Lower lobe of right lung (tissue), 2 donors: Measurements from ENCODE around the gene NET1. TPM values are rescaled to one million over a fixed set of nuclear protein-coding genes. Genes with fewer than 3 reads are reported as not detected.

Source experiments
- ATAC-seq, 2 donors: fragments of 200-7000 bp; cut with Tn5 transposase; one replicate each; pipeline ENCODE4 v1.9.1; 2020 to 2022; ENCODE audit warnings: mild to moderate bottlenecking in 2 of 2, moderate library complexity in 2 of 2
- DNase-seq: peaks from one replicate; pipeline ENCODE4 v3.0.0-alpha.2; 2020
- H3K27ac ChIP-seq: fragments of 200-600 bp; one replicate; pipeline ENCODE4 v1.8.0; 2022
- H3K27me3 ChIP-seq: fragments of 200-600 bp; one replicate; pipeline ENCODE4 v1.8.0; 2022; ENCODE audit warnings: low read depth
- H3K36me3 ChIP-seq: fragments of 200-600 bp; one replicate; pipeline ENCODE4 v1.8.0; 2022; ENCODE audit warnings: mild to moderate bottlenecking
- H3K4me1 ChIP-seq: fragments of 200-600 bp; one replicate; pipeline ENCODE4 v1.8.0; 2022
- H3K4me3 ChIP-seq: fragments of 200-600 bp; one replicate; pipeline ENCODE4 v1.8.0; 2022; ENCODE audit warnings: mild to moderate bottlenecking
- H3K9me3 ChIP-seq: fragments of 200-600 bp; one replicate; pipeline ENCODE4 v1.8.0; 2022
- CTCF ChIP-seq: fragments of 200-600 bp; IDR thresholded peaks from one replicate; pipeline ENCODE4 v1.8.0; 2022; ENCODE audit warnings: antibody characterized with exemption, mild to moderate bottlenecking
- intact Hi-C: fragments of 100-400 bp; cut with DNase I; formaldehyde crosslinking; loops from one replicate; pipeline ENCODE4 v1.11.0; 2022
- total RNA-seq: library from RNA; stranded (reverse); fragmentation: NEBNext Ultra II Directional; extraction: Animal tissue kit (Norgen Biotek cat#: 25700); gene quantifications from one replicate; pipeline ENCODE4 v1.2.1, GENCODE V29; 2021
- donor health status: DM: no; HTN: yes; CAD: no; lungs with severe emphysema.

The NET1 gene
- total RNA-seq, 1 donor from 2014 or later, result 46.7 TPM

- no peak for ATAC-seq
- no peaks in the 10 kb centered on the region for H3K36me3 ChIP-seq
- peaks cover 15% of the 10 kb centered on the region for H3K4me1 ChIP-seq
- no peak for TF ChIP-seq CTCF
- H3K27ac ChIP-seq, result no peak overlapping the region
- no peak overlapping the region for H3K4me3 ChIP-seq
- no peaks in the 10 kb centered on the region for H3K9me3 ChIP-seq
- intact Hi-C loops, result loop anchor here (10.0 kb wide), 1 partner anchor 180 kb away; no protein-coding TSS in a partner anchor
- H3K27me3 ChIP-seq, result no peaks in the 10 kb centered on the region
- no peak for DNase-seq
These were observed 32.6 kb downstream of the NET1 start for GRCh38 chr10:5445006-5445405.

GRCh38 chr10:5446390-5446926 lies 34.1 kb downstream of the NET1 start:
- DNase-seq, result peak; percentile 96

GRCh38 chr10:5447056-5447455 lies 34.7 kb downstream of the NET1 start:
- ATAC-seq (peak in 1 of 2 donors; percentile 11), DNase-seq (no peak)
- H3K36me3 ChIP-seq, result peaks cover 6% of the 10 kb centered on the region
- intact Hi-C loops, result loop anchor here (10.0 kb wide), 1 partner anchor 178 kb away; no protein-coding TSS in a partner anchor
- peak overlapping the region; percentile 74 for H3K27ac ChIP-seq
- TF ChIP-seq CTCF, result no peak
- peaks cover 15% of the 10 kb centered on the region for H3K4me1 ChIP-seq
- H3K9me3 ChIP-seq, result no peaks in the 10 kb centered on the region
- peak overlapping the region; percentile 56 for H3K4me3 ChIP-seq
- no peaks in the 10 kb centered on the region for H3K27me3 ChIP-seq

More at GRCh38 chr10:5446390-5446926, 34.1 kb downstream of the NET1 start:
- Histone ChIP-seq H3K4me1 (peaks cover 15% of the 10 kb centered on the region), H3K36me3 (no peaks in the 10 kb centered on the region), H3K4me3 (peak overlapping the region; percentile 56), H3K27ac (peak overlapping the region; percentile 74), H3K9me3 (no peaks in the 10 kb centered on the region), H3K27me3 (no peaks in the 10 kb centered on the region)
- ATAC-seq, result peak; percentile 97 to 99
- TF ChIP-seq CTCF, result no peak
- intact Hi-C loops, result loop anchor here (10.0 kb wide), 1 partner anchor 178 kb away; no protein-coding TSS in a partner anchor

GRCh38 chr10:5447611-5448071 lies 35.3 kb downstream of the NET1 start:
- no peak for TF ChIP-seq CTCF
- Histone ChIP-seq H3K4me1 (peaks cover 15% of the 10 kb centered on the region), H3K27ac (peak overlapping the region; percentile 74), H3K4me3 (peak overlapping the region; percentile 56), H3K36me3 (peaks cover 12% of the 10 kb centered on the region), H3K27me3 (no peaks in the 10 kb centered on the region), H3K9me3 (no peaks in the 10 kb centered on the region)
- DNase-seq (no peak), ATAC-seq (peak; percentile 17 to 26)
- intact Hi-C loops, result loop anchor here (10.0 kb wide), 1 partner anchor 177 kb away; no protein-coding TSS in a partner anchor

- DNase-seq, result no peak
- peak overlapping the region; percentile 74 for H3K27ac ChIP-seq
These were observed 36.1 kb downstream of the NET1 start for GRCh38 chr10:5448333-5449001.

More at GRCh38 chr10:5448333-5449001, 36.1 kb downstream of the NET1 start:
- Histone ChIP-seq H3K27me3 (no peaks in the 10 kb centered on the region), H3K4me3 (peak overlapping the region; percentile 56), H3K36me3 (peaks cover 20% of the 10 kb centered on the region), H3K4me1 (peaks cover 15% of the 10 kb centered on the region), H3K9me3 (no peaks in the 10 kb centered on the region)
- no peak for ATAC-seq
- intact Hi-C loops, result loop anchor here (10.0 kb wide), 1 partner anchor 176 kb away; no protein-coding TSS in a partner anchor
- no peak for TF ChIP-seq CTCF
